GM12892 (cell line): Measurements from ENCODE around the gene ITGB7.

Source experiments
- POLR2A ChIP-seq: IDR thresholded peaks from 2 replicates; pipeline ENCODE4 v1.6.1; 2011; ENCODE audit warnings: low read depth, low read length, control low read depth
- POLR2AphosphoS5 ChIP-seq: IDR thresholded peaks from 2 replicates; pipeline ENCODE4 v1.6.1; 2011; ENCODE audit warnings: low read depth, low read length, control low read depth

DNA sequence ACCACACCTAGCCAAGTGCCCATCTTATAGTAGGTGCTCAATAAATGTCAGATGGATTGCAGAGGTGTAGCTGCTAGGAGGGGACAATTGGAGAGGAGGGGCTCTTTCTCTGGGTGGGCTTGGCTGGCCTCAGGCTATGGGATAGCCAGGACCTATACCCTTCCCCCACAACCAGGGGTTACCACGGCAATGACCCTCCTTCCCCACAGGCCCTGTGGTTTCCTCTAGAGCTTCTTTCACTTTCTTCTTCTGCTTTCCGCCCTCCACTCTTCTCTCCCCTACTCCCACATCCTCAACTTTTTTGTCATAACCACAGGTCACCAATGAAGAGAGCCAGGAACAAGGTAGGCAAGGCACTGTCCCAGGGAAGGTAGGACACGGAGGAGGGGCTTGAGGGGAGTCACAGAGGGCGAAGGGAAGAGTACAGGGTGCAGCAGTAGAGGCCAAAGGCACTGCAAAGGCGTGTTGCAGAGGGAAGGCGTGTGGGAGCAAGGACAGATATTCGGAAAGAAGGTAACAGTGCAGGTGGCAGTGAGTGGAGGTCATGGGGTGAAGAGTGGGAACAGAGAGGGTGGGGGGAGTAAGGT is 1.9 kb upstream of the ITGB7 start:
- TF ChIP-seq POLR2AphosphoS5 (peak; percentile 67), POLR2A (peak; percentile 54; the same call in 1 of the 2 replicates)
